GM21515 (cell line): ENCODE measurements around the gene PXN.

Experiments used
- ATAC-seq: cut with Tn5 transposase; IDR thresholded peaks from one replicate; pipeline ENCODE4 v1.9.1; 2021; ENCODE audit not compliant: unreplicated experiment

The PXN gene

DNA sequence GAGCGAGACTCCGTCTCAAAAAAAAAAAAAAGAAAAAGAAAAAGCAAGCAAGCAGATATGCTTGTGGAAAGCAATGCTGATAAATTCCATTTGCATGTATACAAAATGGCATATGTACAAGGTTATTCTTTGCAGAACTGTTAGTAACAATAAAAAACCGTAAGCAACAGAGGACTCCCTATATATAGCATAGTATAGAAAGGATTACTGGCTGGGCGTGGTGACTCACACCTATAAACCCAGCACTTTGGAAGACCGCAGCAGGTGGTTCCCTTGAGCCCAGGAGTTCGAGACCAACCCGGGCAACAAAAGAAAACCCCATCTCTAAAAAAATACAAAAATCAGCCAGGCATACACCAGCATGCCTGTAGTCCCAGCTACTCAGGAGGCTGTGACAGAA is 84.6 kb downstream of the PXN start:
- ATAC-seq = no peak

DNA sequence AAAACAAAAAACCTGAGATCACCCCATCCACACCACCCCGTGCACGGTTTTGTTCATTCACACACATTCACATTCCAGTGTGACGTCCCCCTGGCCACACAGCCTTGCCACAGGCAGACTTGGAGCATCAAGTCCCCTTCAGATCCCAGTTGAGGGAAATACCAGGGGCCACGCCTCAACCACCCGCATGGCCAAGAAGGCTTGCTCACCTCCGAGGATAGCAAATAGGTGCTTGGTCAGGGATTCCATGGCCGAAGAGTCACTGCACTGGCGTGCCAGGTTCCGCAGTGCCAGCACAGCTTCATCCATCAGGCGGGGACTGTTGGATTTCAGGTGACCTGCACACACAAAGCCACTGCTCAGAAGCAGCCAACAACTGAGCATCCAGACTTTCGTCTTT is 90.0 kb downstream of the PXN start:
- ATAC-seq = no peak

DNA sequence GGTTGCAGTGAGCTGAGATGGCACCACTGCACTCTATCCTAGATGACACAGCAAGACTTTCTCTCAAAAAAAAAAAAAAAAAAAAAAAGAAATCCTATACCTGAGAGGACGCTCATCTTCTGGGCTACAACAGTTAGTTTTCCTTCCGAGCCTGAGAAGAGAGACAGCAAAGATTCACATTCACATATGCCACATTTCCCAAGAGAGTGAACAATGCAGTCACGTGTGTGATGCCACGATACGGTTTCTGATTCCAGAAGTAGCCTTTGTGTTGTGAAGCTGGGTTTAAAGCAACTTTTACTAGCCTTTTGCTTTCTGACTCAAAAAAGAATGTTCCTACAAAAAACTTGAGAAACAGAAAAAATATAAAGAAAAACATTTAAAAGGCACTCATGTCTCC is 90.5 kb downstream of the PXN start:
- ATAC-seq = no peak

DNA sequence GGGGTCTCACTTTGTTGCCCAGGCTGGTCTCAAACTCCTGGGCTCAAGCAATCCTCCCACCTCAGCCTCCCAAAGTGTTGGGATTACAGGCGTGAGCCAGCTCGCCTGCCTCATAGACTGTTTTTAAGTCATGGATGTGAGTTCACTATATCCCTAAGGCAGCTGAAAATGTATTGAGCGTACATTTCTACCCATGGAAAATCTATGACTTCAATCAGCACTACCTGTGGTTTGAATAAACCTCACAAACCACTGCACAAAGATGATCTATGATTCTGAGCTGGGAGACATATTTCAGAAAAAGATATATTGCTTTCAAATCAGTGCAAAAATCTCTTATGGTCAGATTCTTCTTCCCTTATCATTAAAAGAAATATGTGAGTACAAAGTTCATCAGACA is 93.5 kb downstream of the PXN start:
- ATAC-seq = no peak

DNA sequence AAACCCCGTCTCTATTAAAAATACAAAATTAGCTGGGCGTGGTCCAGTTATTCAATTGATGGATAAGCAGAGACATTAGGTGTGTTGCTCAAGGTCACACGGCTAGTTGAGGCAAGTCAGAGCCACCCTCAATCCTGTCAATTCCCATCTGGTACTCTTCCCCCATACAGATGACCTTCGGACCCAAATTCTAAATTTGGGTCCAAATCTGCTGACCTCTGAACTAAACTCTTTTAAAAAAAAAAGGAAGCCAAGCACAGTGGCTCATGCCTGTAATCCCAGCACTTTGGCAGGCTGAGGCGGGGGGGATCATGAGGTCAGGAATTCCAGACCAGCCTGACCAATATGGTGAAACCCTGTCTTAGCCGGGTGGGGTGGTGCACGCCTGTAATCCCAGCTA is 94.9 kb downstream of the PXN start:
- ATAC-seq = no peak

DNA sequence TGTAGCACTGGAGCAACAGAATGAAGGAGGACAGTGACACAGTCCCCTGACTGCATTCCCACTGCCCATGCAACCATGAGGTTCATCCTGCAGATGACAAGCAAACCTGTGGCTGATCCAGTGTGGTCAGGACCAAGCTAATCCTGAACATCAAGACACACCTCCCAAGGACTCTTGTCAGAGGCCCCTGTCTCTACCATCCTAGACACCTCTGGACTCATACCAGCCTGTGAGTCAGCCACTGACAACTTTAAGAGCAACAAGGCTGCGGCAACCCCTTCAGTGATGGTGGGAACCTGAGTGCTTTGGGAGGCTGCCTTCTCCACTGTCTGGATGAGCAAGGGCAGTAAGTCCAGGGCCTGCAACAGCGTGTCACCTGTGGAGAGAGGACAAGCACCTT is 95.6 kb downstream of the PXN start:
- no peak for ATAC-seq

DNA sequence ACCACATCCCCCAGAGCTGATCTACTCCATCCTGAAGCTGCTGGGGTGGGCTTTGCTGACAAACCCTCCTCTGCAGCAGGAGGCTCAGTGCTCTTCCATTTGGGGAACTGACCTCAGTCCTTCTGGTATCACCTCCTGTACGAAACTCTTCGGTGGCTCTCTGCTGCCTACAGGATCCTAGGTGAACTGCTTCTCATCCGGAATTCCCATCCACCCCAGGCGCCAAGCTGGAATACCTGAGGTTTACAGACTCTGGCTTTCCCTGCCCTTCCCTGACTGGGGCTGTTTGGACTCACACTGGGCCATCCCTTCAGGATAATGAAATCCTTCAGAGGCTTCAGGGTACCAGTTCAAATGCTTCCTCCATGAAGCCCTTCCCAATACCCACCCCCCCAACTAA is 97.2 kb downstream of the PXN start:
- no peak for ATAC-seq

DNA sequence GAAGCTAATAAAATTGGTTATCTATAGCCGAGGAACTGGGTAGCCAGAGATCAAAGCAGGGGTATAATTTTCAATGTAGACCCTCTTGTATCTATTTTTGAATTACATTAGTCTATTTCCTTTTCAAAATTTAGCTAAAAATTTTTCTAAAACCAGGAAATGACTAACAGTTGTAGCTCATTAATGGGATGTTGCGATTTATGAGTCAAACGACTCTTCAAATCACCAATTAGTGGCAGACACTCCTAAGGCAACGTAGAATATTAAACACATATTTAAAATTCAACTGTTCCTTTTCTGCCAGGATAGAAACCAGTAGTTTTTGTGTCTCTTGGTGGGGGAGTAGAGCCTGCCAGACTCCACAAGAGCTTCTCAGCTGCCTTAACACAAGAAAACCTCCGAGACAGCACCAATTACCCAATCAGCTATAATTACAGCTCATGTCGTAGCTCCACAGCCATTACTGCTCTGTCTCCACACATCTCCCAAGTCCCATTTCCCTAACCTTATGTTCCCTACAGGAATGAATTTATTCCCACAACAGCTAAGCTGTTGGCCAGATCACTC is 97.9 kb downstream of the PXN start:
- no peak for ATAC-seq

DNA sequence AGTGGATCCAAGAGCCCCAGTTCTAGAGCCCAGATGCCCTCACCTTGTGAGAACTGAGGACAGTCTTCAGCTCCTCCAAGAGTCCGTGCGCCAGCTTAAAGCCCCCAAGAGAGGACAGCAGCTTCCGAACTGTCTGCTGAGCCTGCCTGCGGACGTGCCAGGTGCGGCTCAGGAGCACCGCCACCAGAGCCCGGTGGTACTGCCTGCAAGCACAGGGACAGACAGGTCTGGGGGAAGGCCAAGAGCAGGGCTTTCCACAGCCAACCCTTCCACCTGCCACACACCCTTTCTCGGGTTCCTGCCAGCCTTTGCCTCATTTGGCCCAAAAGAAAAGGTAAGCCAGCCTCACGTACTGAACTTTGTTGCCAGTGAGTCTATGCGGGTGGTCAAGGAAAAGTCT is 101.2 kb downstream of the PXN start:
- ATAC-seq = no peak

DNA sequence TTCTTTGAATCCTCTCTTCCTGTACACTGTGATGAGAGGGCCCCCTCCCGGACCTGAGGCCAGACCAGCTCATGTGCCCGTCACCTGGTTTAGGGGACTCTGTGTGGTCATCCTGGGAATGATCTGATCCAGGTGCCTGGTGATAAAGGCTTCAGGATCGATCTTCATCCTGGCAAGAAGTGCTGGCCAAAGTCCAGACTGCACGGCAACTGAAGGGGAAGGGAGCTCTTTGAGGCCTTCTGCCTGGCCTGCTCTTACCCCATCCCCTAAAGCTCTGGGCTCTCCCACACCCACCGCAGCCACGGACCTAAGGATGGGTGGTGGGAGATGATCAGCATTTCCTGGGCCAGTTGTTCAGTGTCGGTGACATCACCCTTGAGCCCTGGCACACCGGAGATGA is 102.8 kb downstream of the PXN start:
- ATAC-seq = no peak

DNA sequence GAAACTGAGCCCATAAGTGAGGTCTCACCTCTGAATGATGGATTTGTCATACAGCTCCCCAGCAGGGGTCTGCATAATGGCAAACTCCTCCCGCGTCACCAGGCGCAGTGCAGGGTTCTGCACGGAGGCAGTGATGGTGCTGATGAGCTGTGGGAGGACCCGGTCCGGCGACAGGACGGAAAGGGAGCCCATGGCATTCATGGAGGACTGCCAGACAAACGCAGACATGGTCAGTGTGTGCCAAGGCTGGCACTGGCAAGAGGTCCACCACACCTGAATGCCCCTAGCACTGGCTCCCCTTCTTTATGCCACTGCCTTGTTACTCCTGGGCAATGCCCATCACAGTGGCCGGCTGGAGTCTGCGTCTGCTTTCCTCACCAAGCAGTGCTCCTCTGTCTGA is 103.7 kb downstream of the PXN start:
- no peak for ATAC-seq
